SK-N-MC (cell line): ENCODE measurements around the gene MFSD1.

Experiments used
- EZH2 ChIP-seq: fragments of 200-600 bp; sonication (generic); IDR thresholded peaks from one replicate; pipeline ENCODE4 v1.6.1; 2017; ENCODE audit warnings: antibody characterized with exemption
- POLR2AphosphoS5 ChIP-seq: IDR thresholded peaks from 2 replicates; pipeline ENCODE4 v1.6.1; 2012; ENCODE audit warnings: mild to moderate bottlenecking, low read depth, low read length, borderline replicate concordance

- TF ChIP-seq EZH2 (no peak), POLR2AphosphoS5 (no peak)
Measured at GRCh38 chr3:158830391-158830790, 28.5 kb downstream of the MFSD1 start.
